Hepatocyte (in vitro differentiated cells): Measurements from ENCODE around the gene ZNF184. TPM values are rescaled to one million over a fixed set of nuclear protein-coding genes. Genes with fewer than 3 reads are reported as not detected.
A peak's percentile ranks its signal among the peaks of the same experiment; 100 is the strongest.

Experiments
- DNase-seq: peaks from one replicate; pipeline ENCODE4 v3.0.0-alpha.2; 2016; ENCODE audit warnings: low spot score
- H2AFZ ChIP-seq: fragments of 200-600 bp; sonication (generic); 2 replicates; pipeline ENCODE4 v1.6.0; 2016; ENCODE audit warnings: antibody characterized with exemption, mild to moderate bottlenecking
- H3K27ac ChIP-seq: fragments of 200-600 bp; sonication (generic); 2 replicates; pipeline ENCODE4 v1.5.1; 2016; ENCODE audit warnings: mild to moderate bottlenecking
- H3K27me3 ChIP-seq: fragments of 200-600 bp; sonication (generic); 2 replicates; pipeline ENCODE4 v1.6.1; 2016
- H3K36me3 ChIP-seq: fragments of 200-600 bp; sonication (generic); replicated peaks from 2 replicates; pipeline ENCODE4 v1.5.1; 2016; ENCODE audit warnings: low read depth; ENCODE audit not compliant: insufficient read depth
- H3K4me1 ChIP-seq: fragments of 200-600 bp; sonication (generic); 2 replicates; pipeline ENCODE4 v1.5.1; 2016; ENCODE audit warnings: mild to moderate bottlenecking, moderate library complexity; ENCODE audit not compliant: insufficient read depth
- H3K4me2 ChIP-seq: fragments of 200-600 bp; sonication (generic); 2 replicates; pipeline ENCODE4 v1.6.0; 2016
- H3K4me3 ChIP-seq: fragments of 200-600 bp; sonication (generic); 2 replicates; pipeline ENCODE4 v1.5.1; 2016; ENCODE audit warnings: mild to moderate bottlenecking
- H3K79me2 ChIP-seq: fragments of 200-600 bp; sonication (generic); 2 replicates; pipeline ENCODE4 v1.6.0; 2017; ENCODE audit warnings: mild to moderate bottlenecking
- H3K9me2 ChIP-seq: fragments of 200-600 bp; sonication (generic); replicated peaks from 2 replicates; pipeline ENCODE4 v1.6.0; 2017; ENCODE audit warnings: mild to moderate bottlenecking; ENCODE audit not compliant: insufficient read depth
- H3K9me3 ChIP-seq: fragments of 200-600 bp; sonication (generic); 2 replicates; pipeline ENCODE4 v1.5.1; 2016; ENCODE audit warnings: low read depth, mild to moderate bottlenecking
- H4K20me1 ChIP-seq: fragments of 200-600 bp; sonication (generic); 2 replicates; pipeline ENCODE4 v1.6.0; 2016; ENCODE audit warnings: mild to moderate bottlenecking; ENCODE audit not compliant: insufficient read depth, poor library complexity, severe bottlenecking
- EZH2 ChIP-seq: fragments of 200-600 bp; sonication (generic); IDR thresholded peaks from 2 replicates; pipeline ENCODE4 v1.6.1; 2016; ENCODE audit warnings: antibody characterized with exemption, mild to moderate bottlenecking, borderline replicate concordance
- EZH2phosphoT487 ChIP-seq: fragments of 200-600 bp; sonication (generic); IDR thresholded peaks from one replicate; pipeline ENCODE4 v1.6.1; 2018; ENCODE audit warnings: antibody characterized with exemption, mild to moderate bottlenecking, low read depth, moderate library complexity; ENCODE audit not compliant: unreplicated experiment, severe bottlenecking
- WGBS: methylation state at CpG from one replicate; pipeline ENCODE4 v1.1.6; 2016; ENCODE audit warnings: low lambda C conversion rate; ENCODE audit errors: missing lambda C conversion rate; 5-methylcytosine and 5-hydroxymethylcytosine counted together
- polyA plus RNA-seq: library from polyadenylated mRNA; unstranded; fragments of >200 nt; fragmentation: Nextera tagmentation; extraction: Ambion mirVana; gene quantifications from 2 replicates; pipeline ENCODE4 v1.2.1, GENCODE V29; 2016
- total RNA-seq: library from RNA; depleted of rRNA; stranded (reverse); fragments of >200 nt; gene quantifications from 2 replicates; pipeline ENCODE4 v1.2.3, GENCODE V29; 2014
- TF ChIP-seq, protein P1 (sequence below): fragments of 200-600 bp; sonication (generic); IDR thresholded peaks from 2 replicates; pipeline ENCODE4 v1.5.1; 2016; ENCODE audit warnings: antibody characterized with exemption, mild to moderate bottlenecking; ENCODE audit not compliant: poor library complexity

Gene ZNF184
- total and polyA plus RNA-seq, 2 experiments from 2014 or later = 5.1 to 12.3 TPM

GRCh38 chr6:27451660-27452390, 21.1 kb downstream of the ZNF184 start:
- Histone ChIP-seq H3K9me2 (no peaks in the 10 kb centered on the region), H3K4me1 (no peaks in the 10 kb centered on the region), H3K4me2 (no peak overlapping the region), H3K79me2 (no peaks in the 10 kb centered on the region), H3K27ac (no peak overlapping the region), H2AFZ (no peak overlapping the region), H4K20me1 (no peaks in the 10 kb centered on the region), H3K27me3 (no peaks in the 10 kb centered on the region), H3K9me3 (peaks cover 85% of the 10 kb centered on the region), H3K36me3 (peaks cover 51% of the 10 kb centered on the region), H3K4me3 (peak overlapping the region; percentile 26)
- TF ChIP-seq EZH2 (no peak), EZH2phosphoT487 (no peak)
- TF ChIP-seq, protein P1, sequence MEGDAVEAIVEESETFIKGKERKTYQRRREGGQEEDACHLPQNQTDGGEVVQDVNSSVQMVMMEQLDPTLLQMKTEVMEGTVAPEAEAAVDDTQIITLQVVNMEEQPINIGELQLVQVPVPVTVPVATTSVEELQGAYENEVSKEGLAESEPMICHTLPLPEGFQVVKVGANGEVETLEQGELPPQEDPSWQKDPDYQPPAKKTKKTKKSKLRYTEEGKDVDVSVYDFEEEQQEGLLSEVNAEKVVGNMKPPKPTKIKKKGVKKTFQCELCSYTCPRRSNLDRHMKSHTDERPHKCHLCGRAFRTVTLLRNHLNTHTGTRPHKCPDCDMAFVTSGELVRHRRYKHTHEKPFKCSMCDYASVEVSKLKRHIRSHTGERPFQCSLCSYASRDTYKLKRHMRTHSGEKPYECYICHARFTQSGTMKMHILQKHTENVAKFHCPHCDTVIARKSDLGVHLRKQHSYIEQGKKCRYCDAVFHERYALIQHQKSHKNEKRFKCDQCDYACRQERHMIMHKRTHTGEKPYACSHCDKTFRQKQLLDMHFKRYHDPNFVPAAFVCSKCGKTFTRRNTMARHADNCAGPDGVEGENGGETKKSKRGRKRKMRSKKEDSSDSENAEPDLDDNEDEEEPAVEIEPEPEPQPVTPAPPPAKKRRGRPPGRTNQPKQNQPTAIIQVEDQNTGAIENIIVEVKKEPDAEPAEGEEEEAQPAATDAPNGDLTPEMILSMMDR = no peak
- 97% methylated on average over 9 of the region's 9 CpGs for WGBS
- DNase-seq = no peak

GRCh38 chr6:27448456-27448855, 24.4 kb downstream of the ZNF184 start:
- WGBS = 96% methylated on average over 1 of the region's 1 CpG
- no peak overlapping the region for H3K4me2 ChIP-seq
- H3K79me2 ChIP-seq = no peaks in the 10 kb centered on the region

DNA sequence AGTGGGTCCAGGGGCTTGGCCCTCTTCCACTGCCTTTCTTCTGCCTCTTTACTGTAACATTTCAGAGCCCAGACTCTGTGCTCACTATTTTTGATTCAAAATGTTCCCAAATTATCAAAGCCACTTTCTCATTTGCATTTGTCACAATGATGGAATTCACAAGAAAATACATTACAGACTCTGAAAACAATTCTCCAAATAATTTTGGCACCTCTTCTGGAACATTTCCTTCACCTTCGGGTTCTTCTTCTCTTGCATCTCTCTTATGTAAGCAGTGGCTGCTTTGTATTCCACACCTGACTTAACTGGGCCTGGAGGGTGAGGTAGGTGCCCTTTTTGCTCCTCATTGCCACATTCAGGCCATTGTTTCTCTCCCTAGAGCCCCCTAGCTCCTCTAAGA, 30.0 kb downstream of the ZNF184 start:
- H3K27me3 ChIP-seq = no peaks in the 10 kb centered on the region
- no peaks in the 10 kb centered on the region for H3K79me2 ChIP-seq
- H3K4me2 ChIP-seq = no peak overlapping the region
- H3K4me1 ChIP-seq = no peaks in the 10 kb centered on the region
- TF ChIP-seq, protein P1 = no peak
- TF ChIP-seq EZH2 = no peak
- no peak for TF ChIP-seq EZH2phosphoT487
- no peak overlapping the region for H3K27ac ChIP-seq
- 85% methylated on average over 1 of the region's 1 CpG for WGBS
- H4K20me1 ChIP-seq = no peaks in the 10 kb centered on the region
- H3K9me2 ChIP-seq = no peaks in the 10 kb centered on the region
- H3K4me3 ChIP-seq = no peak overlapping the region
- no peak for DNase-seq
- H2AFZ ChIP-seq = no peak overlapping the region
- H3K9me3 ChIP-seq = peaks cover 3% of the 10 kb centered on the region
- no peaks in the 10 kb centered on the region for H3K36me3 ChIP-seq

More at GRCh38 chr6:27448456-27448855, 24.4 kb downstream of the ZNF184 start:
- H3K36me3 ChIP-seq = peaks cover 29% of the 10 kb centered on the region
- no peak overlapping the region for H2AFZ ChIP-seq
- H3K9me2 ChIP-seq = no peaks in the 10 kb centered on the region
- H3K9me3 ChIP-seq = peaks cover 52% of the 10 kb centered on the region
- no peak for DNase-seq
- H3K4me1 ChIP-seq = no peaks in the 10 kb centered on the region
- H3K27ac ChIP-seq = no peak overlapping the region
- H3K4me3 ChIP-seq = no peak overlapping the region
- no peak for TF ChIP-seq EZH2
- TF ChIP-seq, protein P1 = no peak
- no peak for TF ChIP-seq EZH2phosphoT487
- H3K27me3 ChIP-seq = no peaks in the 10 kb centered on the region
- no peaks in the 10 kb centered on the region for H4K20me1 ChIP-seq
